Measurements from ENCODE around the gene PRRT1B. TPM values are rescaled to one million over a fixed set of nuclear protein-coding genes. Genes with fewer than 3 reads are reported as not detected.
"Not testable (repeated sequence)": the region's sequence is repeated elsewhere in the genome, so short reads cannot be mapped to it uniquely, and the experiment has no call there.

The PRRT1B gene
- total RNA-seq, result not detected

DNA sequence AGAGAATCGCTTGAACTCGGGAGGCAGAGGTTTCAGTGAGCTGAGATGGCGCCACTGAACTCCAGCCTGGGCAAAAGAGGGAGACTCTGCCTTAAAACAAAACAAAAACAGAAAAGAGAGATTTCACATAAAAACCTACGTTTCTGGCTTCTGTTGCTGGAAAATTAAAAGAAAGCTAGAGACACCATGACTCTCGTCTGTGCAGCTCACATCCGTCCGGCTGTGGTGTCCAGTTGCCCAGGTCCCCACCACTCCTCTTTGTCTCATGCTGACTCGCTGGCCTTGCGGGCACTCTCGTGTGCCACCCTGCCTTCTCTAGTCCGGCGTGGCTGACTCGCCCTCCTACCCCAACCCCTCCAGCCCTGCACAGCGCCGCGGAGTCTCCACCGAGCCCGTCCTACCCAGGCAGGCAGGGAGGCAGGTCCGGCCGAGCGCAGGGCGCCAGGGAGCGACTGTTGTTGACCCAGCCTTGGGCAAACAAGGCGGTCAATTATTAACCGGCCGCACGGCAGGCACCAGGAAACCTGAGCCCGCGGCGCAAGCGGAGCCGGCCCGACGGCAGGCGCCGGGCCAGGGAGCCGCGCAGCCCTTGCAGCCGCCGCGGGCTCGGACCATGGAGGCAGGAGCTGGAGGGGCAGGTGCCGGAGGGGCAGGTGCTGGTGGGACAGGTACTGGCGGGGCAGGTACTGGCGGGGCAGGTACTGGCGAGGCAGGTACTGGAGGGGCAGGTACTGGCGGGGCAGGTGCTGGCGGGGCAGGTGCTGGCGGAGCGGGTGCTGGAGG, at the start of gene PRRT1B:
Gene PRRT1B (plus strand): TSS at position 521 of the 783 bp plus-strand sequence. CDS start 93 bp downstream, at position 614.
- peak within 1 kb of the TSS; percentile 58 for H3K4me3 Mint-ChIP-seq
- peaks cover 9% of the 10 kb centered on the region for H3K4me1 Mint-ChIP-seq
- no peak for DNase-seq
- peaks cover 56% of the 10 kb centered on the region for H3K27me3 Mint-ChIP-seq
- H3K36me3 Mint-ChIP-seq, result peaks cover 17% of the 10 kb centered on the region
- peaks cover 34% of the 10 kb centered on the region for H3K9me3 Mint-ChIP-seq
- no peak within 1 kb of the TSS for H3K27ac Mint-ChIP-seq

DNA sequence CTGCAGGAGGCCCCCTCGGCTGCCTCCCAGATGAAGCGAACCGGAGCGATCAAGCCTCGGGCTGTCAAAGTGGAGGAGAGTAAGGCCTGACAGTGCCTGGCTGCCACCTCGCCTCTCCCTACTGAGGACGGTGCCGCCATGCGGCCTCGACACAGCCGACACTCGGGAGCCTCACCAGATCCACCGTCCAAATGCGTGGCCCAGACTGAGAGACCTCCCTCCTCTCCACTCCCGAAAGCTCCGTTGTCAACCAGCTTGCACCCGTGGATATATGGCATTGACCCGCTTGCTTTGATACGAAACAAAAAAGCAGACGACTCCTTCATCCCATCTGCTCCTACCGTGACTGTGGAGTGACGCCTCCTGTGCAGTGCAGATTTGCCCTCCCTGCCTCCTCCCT, 49.5 kb upstream of the PRRT1B start:
- Mint-ChIP-seq H3K36me3 (peaks cover 23% of the 10 kb centered on the region), H3K27me3 (no peaks in the 10 kb centered on the region), H3K27ac (no peak overlapping the region), H3K4me3 (no peak overlapping the region), H3K4me1 (peaks cover 28% of the 10 kb centered on the region), H3K9me3 (no peaks in the 10 kb centered on the region)
- no peak for DNase-seq

GRCh38 chr9:131496844-131497405, 48.4 kb upstream of the PRRT1B start:
- peaks cover 36% of the 10 kb centered on the region for H3K4me1 Mint-ChIP-seq
- H3K9me3 Mint-ChIP-seq, result no peaks in the 10 kb centered on the region
- H3K4me3 Mint-ChIP-seq, result no peak overlapping the region
- DNase-seq, result no peak
- H3K36me3 Mint-ChIP-seq, result peaks cover 28% of the 10 kb centered on the region
- peaks cover 4% of the 10 kb centered on the region for H3K27me3 Mint-ChIP-seq
- peak overlapping the region; percentile 56 for H3K27ac Mint-ChIP-seq

DNA sequence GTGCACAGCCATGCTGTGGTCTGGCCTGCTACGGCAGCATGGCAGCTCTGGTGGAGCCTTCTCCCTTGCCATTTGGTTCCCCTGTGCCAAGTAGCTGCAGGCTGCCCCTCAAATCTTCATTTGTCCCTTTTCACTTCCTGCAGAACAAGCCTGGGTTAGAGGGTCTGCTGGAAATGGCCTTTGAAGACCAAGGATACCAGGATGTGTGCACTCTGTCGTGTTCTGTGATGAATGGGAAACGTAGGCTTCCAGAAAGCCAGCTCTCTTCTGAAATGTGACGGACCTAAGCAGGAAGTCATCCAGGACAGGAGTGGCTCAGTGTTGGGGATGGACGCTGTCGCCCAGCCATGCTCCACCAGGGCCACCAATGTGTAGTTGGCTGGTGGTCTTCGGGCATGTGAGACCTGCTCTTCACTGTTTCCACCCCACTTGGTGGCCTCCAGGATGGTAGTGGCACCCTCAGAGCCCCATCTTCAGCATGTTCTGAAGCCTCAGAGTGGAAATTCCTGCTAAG, 46.0 kb upstream of the PRRT1B start:
- DNase-seq, result no peak
- Mint-ChIP-seq H3K27ac (peak overlapping the region; percentile 59), H3K36me3 (peaks cover 29% of the 10 kb centered on the region), H3K4me3 (no peak overlapping the region), H3K4me1 (peaks cover 53% of the 10 kb centered on the region), H3K9me3 (no peaks in the 10 kb centered on the region), H3K27me3 (peaks cover 4% of the 10 kb centered on the region)

- Mint-ChIP-seq H3K4me3 (peak overlapping the region; percentile 60), H3K27me3 (peaks cover 4% of the 10 kb centered on the region), H3K27ac (peak overlapping the region; percentile 91), H3K36me3 (peaks cover 29% of the 10 kb centered on the region), H3K4me1 (peaks cover 62% of the 10 kb centered on the region), H3K9me3 (no peaks in the 10 kb centered on the region)
- peak; percentile 67 for DNase-seq
Observed at GRCh38 chr9:131500377-131500776, 44.9 kb upstream of the PRRT1B start.

DNA sequence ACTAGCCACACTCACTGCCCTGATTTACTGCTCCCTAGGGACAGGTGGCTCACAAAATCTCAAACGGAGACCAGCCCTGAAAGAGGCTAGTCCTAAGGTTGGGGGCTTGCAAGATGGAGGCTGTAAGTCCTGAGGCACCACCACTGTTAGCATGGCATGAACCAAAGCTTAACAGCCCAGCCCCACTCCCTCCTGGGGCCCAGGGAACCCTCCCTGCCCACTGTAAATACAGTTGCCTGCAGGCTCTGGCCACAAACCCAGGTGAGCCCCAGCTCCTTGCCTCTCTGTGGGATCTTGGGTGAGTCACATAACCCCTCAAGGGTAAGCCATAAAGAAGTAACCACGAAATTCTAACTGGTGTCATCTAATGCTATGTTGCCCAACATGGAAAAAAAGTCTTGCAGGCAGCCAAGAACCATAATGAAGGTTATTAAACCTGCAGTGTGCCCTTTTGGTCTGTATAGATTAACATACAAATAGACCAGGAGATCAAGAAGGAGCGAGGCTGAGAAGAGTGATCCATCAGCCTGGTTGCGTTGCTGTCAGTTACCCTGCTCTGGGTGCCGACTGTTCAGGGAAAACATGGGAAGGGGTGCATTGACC, 44.3 kb upstream of the PRRT1B start:
- H3K9me3 Mint-ChIP-seq, result no peaks in the 10 kb centered on the region
- H3K4me1 Mint-ChIP-seq, result peaks cover 62% of the 10 kb centered on the region

DNA sequence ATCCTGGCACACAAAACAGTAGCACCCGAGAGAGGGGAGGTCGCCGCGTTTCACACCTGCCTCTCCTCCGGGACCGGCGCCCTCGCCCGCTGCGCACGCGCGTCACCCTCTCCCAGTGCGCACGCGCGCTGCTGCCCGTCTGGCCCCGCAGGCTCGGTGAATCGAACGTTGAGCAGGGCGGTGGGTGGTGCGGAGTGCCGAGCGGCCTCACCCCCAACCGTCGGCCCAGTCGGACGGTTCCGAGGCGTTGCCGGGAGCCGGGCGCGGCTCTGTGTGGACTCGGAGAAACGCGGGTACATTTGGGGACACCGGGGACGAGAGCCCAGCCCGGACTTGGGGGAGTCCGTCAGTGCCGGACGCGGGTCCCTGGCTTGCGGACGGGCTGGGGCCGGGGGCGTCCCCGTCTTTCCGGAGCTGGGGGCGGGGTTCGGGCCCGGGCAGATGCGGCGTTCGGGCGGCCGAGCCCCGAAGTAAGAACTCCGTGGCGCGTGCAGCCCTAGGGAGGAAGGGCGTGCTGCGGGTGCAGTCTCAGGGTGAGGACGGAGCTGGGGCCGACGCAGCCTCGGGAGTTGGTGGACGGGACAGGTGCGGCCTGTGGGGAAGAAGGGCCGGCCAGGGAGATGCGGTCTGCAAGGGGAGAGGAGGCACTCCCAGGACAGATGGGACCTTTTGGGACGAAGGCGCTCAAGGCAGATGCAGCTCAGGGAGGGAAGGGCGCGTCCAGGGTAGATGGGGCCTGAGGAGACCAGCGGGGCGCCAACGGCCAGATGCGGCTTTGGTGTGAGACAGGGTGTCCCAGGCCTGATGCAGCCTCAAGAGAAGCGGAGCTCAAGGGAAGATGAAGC, 42.3 kb upstream of the PRRT1B start, which contains the start of gene POMT1:
Gene POMT1 (plus strand): TSS at position 138 of the 845 bp plus-strand sequence. CDS start 1,301 bp downstream, outside the sequence.
- Mint-ChIP-seq H3K9me3 (no peaks in the 10 kb centered on the region), H3K36me3 (peaks cover 28% of the 10 kb centered on the region), H3K27me3 (peaks cover 4% of the 10 kb centered on the region), H3K27ac (peak within 1 kb of the TSS; percentile 91), H3K4me3 (peak within 1 kb of the TSS; percentile 94), H3K4me1 (peaks cover 59% of the 10 kb centered on the region)
- DNase-seq, result peak; percentile 93

More for the DNA sequence above, 44.3 kb upstream of the PRRT1B start:
- Mint-ChIP-seq H3K27ac (peak overlapping the region; percentile 91), H3K36me3 (peaks cover 27% of the 10 kb centered on the region), H3K4me3 (peak overlapping the region; percentile 60), H3K27me3 (peaks cover 4% of the 10 kb centered on the region)
- DNase-seq, result peak; percentile 78

DNA sequence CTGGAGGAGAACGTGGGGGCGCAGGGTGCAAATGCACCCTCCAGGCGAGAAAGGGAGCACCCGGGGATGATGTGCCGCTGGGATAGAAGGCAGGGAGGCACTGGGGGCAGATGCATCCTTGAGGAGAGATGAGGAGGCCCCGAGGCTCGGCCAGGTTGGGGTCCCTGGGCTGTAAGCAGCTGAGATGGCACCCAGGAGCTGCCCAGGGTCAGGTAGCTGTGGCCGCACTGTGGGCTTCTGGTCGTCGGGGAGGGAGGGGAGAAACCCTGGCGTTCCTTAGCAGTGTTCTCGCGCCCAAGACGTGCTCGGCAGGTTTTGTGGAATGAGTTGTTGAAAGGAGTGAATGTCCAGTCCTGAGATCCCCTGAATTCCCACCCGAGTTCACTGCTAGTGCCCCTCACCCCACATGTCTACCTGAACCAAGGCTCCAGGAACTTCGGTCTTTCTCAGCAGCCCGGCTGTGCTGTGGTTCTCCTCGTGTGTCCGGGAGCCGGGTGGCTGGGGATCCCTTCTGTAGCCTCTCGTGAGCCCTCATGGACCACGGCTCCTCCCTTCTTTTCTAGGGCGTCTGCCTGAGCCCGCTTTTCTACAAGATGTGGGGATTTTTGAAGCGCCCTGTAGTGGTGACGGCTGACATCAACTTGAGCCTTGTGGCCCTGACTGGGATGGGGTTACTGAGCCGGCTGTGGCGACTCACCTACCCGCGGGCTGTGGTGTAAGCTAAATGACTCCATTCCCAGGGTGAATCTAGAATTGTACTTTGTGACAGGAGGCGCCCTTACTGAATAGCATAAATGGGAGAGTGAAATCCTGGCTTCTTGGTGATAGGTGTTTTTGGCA, 41.5 kb upstream of the PRRT1B start:
- Mint-ChIP-seq H3K4me3 (peak overlapping the region; percentile 94), H3K4me1 (peaks cover 54% of the 10 kb centered on the region)

DNA sequence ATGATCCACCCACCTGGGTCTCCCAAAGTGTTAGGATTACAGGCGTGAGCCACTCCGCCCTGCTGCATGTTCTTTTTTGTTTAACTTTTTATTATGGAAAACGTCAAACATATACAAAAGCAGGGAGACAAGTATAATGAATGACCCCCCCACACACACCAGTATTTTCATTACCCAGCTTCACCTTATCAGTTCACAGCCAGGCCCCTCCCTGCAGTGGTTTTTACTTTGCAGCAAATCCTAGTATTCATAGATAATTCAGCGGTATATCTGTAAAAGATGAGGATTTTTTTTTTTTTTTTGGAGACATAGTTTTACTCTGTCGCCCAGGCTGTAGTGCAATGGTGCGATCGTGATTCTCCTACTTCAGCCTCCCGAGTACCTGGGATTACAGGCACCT, 40.3 kb upstream of the PRRT1B start:
- no peaks in the 10 kb centered on the region for H3K9me3 Mint-ChIP-seq
- no peak overlapping the region for H3K4me3 Mint-ChIP-seq
- H3K27ac Mint-ChIP-seq, result no peak overlapping the region
- no peak for DNase-seq
- H3K27me3 Mint-ChIP-seq, result peaks cover 4% of the 10 kb centered on the region
- peaks cover 43% of the 10 kb centered on the region for H3K4me1 Mint-ChIP-seq
- H3K36me3 Mint-ChIP-seq, result peaks cover 16% of the 10 kb centered on the region

More for the DNA sequence above, 41.5 kb upstream of the PRRT1B start:
- Mint-ChIP-seq H3K27me3 (peaks cover 4% of the 10 kb centered on the region), H3K9me3 (no peaks in the 10 kb centered on the region), H3K36me3 (peaks cover 25% of the 10 kb centered on the region), H3K27ac (peak overlapping the region; percentile 85)
- peak; percentile 77 for DNase-seq

DNA sequence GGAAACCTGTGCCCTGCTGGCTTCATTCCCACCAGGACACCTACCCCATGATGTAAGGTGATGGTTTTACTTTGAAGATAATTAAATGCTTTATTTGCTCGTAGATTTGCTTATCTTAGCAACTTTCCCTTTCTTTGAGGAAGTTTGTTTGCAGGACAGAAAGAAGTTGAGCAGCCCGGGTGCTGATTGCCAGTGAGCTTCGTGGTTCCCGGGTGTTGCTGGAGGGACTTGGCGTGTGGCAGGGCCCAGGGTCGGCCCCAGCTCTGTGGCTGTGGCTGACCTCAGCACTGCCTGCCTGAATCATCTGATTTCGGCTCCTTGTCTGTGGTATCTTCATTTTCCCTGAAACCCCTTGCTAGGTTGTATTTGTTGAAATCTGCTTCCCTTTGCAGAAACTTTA, 33.9 kb upstream of the PRRT1B start:
- no peaks in the 10 kb centered on the region for H3K9me3 Mint-ChIP-seq
- H3K27me3 Mint-ChIP-seq, result no peaks in the 10 kb centered on the region
- no peaks in the 10 kb centered on the region for H3K4me1 Mint-ChIP-seq
- no peak overlapping the region for H3K4me3 Mint-ChIP-seq
- peaks cover 12% of the 10 kb centered on the region for H3K36me3 Mint-ChIP-seq
- DNase-seq, result no peak
- H3K27ac Mint-ChIP-seq, result no peak overlapping the region

- Mint-ChIP-seq H3K4me1 (no peaks in the 10 kb centered on the region), H3K27me3 (no peaks in the 10 kb centered on the region), H3K36me3 (peaks cover 11% of the 10 kb centered on the region), H3K4me3 (no peak overlapping the region), H3K9me3 (no peaks in the 10 kb centered on the region), H3K27ac (no peak overlapping the region)
- DNase-seq, result no peak
Observed at GRCh38 chr9:131511880-131512279, 33.4 kb upstream of the PRRT1B start.

- Mint-ChIP-seq H3K4me1 (no peaks in the 10 kb centered on the region), H3K27me3 (no peaks in the 10 kb centered on the region), H3K9me3 (no peaks in the 10 kb centered on the region), H3K36me3 (peaks cover 11% of the 10 kb centered on the region), H3K27ac (no peak overlapping the region), H3K4me3 (no peak overlapping the region)
- no peak for DNase-seq
Observed at GRCh38 chr9:131513177-131513576, 32.1 kb upstream of the PRRT1B start.

DNA sequence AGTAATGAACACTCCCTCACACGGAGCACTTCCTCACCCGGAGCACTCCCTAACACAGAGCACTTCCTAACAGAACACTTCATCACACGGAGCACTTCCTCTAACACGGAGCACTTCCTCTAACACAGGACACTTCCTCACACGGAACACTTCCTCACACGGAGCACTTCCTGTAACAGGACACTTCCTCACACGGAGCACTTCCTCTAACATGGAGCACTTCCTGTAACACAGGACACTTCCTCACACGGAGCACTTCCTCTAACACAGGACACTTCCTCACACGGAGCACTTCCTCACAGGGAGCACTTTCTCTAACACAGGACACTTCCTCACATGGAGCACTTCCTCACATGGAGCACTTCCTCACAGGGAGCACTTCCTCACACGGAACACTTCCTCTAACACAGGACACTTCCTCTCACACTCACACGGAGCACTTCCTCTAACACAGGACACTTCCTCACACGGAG, 29.7 kb upstream of the PRRT1B start:
- not testable (repeated sequence) for H3K27me3 Mint-ChIP-seq, DNase-seq, H3K4me3 Mint-ChIP-seq, H3K9me3 Mint-ChIP-seq, H3K27ac Mint-ChIP-seq, H3K4me1 Mint-ChIP-seq
- peaks cover 16% of the 10 kb centered on the region for H3K36me3 Mint-ChIP-seq

GRCh38 chr9:131516100-131516499, 29.2 kb upstream of the PRRT1B start:
- no peaks in the 10 kb centered on the region for H3K4me1 Mint-ChIP-seq
- H3K27me3 Mint-ChIP-seq, result no peaks in the 10 kb centered on the region
- H3K9me3 Mint-ChIP-seq, result no peaks in the 10 kb centered on the region
- DNase-seq, result no peak
- H3K27ac Mint-ChIP-seq, result no peak overlapping the region
- peaks cover 16% of the 10 kb centered on the region for H3K36me3 Mint-ChIP-seq
- H3K4me3 Mint-ChIP-seq, result no peak overlapping the region

Data from activated naive CD8-positive, alpha-beta T cell treated with anti-CD3 and anti-CD28 coated beads for 36 hours (primary cell).